ENCODE results near the gene ERBIN.

- TF ChIP-seq GATA3 (IDR thresholded peaks at IDR 0.05; ENCODE audit: low read depth, low read length) (no peak), GATA2 (IDR thresholded peaks at IDR 0.05; ENCODE audit: low read depth, low read length) (no peak)
These were observed 113.3 kb downstream of the ERBIN start for GRCh38 chr5:66039701-66040100.

All from SH-SY5Y (cell line).